Epithelial cell of esophagus (primary cell): ENCODE measurements around the gene ELK4.
"Not testable (repeated sequence)": the region's sequence is repeated elsewhere in the genome, so short reads cannot be mapped to it uniquely, and the experiment has no call there.

Experiments used
- DNase-seq: peaks from one replicate; pipeline ENCODE4 v3.0.0; 2010; ENCODE audit warnings: low read depth
- H3K4me3 ChIP-seq: 2 replicates; pipeline ENCODE4 v1.5.1; 2011; ENCODE audit warnings: mild to moderate bottlenecking, low read length, control low read depth
- CTCF ChIP-seq: IDR thresholded peaks from 2 replicates; pipeline ENCODE4 v1.5.1; 2011; ENCODE audit warnings: low read depth, mild to moderate bottlenecking, low read length, control low read depth, inconsistent platforms; ENCODE audit not compliant: insufficient read depth; ENCODE audit errors: missing control alignments

ELK4 gene

GRCh38 chr1:205636732-205637131 lies 4.9 kb upstream of the ELK4 start:
- DNase-seq = no peak
- H3K4me3 ChIP-seq = no peak overlapping the region

GRCh38 chr1:205636138-205636530 lies 4.3 kb upstream of the ELK4 start:
- not testable (repeated sequence) for H3K4me3 ChIP-seq, DNase-seq

More at GRCh38 chr1:205636732-205637131, 4.9 kb upstream of the ELK4 start:
- no peak for TF ChIP-seq CTCF

GRCh38 chr1:205633421-205633976 lies 1.7 kb upstream of the ELK4 start:
- DNase-seq = peak; percentile 74
- H3K4me3 ChIP-seq = no peak overlapping the region
- no peak for TF ChIP-seq CTCF

GRCh38 chr1:205632669-205633169 lies 908 bp upstream of the ELK4 start:
- no peak for TF ChIP-seq CTCF
- peak overlapping the region; percentile 72 for H3K4me3 ChIP-seq
- peak; percentile 32 for DNase-seq

GRCh38 chr1:205631010-205631767 lies 622 bp downstream of the ELK4 start:
- DNase-seq = peak; percentile 69
- peak overlapping the region; percentile 72 for H3K4me3 ChIP-seq
- TF ChIP-seq CTCF = no peak

- no peak for DNase-seq
- peak overlapping the region; percentile 72 for H3K4me3 ChIP-seq
- no peak for TF ChIP-seq CTCF
These were observed 1.2 kb downstream of the ELK4 start for GRCh38 chr1:205630651-205631009.

GRCh38 chr1:205630241-205630640 lies 1.6 kb downstream of the ELK4 start:
- peak overlapping the region; percentile 72 for H3K4me3 ChIP-seq
- no peak for DNase-seq
- TF ChIP-seq CTCF = no peak
